ENCODE data around the gene VSTM2B. TPM values are rescaled to one million over a fixed set of nuclear protein-coding genes. Genes with fewer than 3 reads are reported as not detected.

VSTM2B gene
- total RNA-seq, 1 experiment from 2014 or later: not detected

DNA sequence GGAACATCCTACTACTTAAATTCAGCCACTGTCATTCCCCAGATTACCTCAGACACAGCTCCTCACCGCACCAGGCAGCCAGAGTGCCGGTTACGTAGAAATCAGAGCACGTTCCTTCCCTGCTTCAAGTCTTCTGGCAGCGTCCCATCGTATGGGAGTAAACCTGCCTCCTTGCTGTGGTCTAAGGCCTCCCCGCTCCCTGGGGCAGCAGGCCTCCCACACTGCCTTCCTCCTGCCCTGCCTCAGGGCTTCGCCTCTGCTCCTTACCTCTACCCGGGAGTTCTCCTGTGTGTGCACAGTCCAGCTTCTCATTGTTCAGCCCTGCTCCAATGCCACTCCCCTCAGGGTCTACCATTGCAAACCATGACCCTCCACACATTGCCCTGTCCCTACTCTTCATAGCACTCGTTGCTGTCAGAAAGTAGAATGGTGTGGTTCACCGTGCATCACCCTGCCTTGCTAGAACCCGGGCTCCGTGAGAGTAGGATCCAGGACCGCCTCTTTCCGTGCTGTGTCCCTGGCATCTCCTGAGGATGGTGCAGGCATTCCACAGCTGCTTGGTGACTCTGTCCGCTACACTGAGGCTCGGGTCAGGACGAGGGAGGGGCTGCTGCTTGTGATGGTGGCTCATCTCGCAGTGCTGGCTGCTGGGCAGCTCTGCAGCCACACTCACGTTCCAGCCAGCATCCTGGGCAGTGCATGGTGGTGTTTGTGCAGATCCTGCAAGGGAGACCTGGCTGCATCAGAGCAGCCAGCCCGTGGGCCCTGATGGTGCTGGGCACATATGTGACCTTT is 87.2 kb downstream of the VSTM2B start:
- H3K36me3 ChIP-seq (ENCODE audit: insufficient read depth, low read length, poor library complexity, severe bottlenecking): peaks cover 10% of the 10 kb centered on the region
- ChIA-PET CTCF (no interaction called here), POLR2A (ENCODE audit: low non-redundant PET) (no interaction called here)
- no peak overlapping the region for H3K4me3 ChIP-seq (ENCODE audit: low read depth, low read length, poor library complexity, severe bottlenecking)
- TF ChIP-seq, protein P1, sequence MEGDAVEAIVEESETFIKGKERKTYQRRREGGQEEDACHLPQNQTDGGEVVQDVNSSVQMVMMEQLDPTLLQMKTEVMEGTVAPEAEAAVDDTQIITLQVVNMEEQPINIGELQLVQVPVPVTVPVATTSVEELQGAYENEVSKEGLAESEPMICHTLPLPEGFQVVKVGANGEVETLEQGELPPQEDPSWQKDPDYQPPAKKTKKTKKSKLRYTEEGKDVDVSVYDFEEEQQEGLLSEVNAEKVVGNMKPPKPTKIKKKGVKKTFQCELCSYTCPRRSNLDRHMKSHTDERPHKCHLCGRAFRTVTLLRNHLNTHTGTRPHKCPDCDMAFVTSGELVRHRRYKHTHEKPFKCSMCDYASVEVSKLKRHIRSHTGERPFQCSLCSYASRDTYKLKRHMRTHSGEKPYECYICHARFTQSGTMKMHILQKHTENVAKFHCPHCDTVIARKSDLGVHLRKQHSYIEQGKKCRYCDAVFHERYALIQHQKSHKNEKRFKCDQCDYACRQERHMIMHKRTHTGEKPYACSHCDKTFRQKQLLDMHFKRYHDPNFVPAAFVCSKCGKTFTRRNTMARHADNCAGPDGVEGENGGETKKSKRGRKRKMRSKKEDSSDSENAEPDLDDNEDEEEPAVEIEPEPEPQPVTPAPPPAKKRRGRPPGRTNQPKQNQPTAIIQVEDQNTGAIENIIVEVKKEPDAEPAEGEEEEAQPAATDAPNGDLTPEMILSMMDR (conservative IDR thresholded peaks at IDR 0.05; ENCODE audit: low read depth, low read length): no peak
- no peak for TF ChIP-seq EZH2 (IDR thresholded peaks at IDR 0.05; ENCODE audit: borderline replicate concordance, low read depth, low read length, poor library complexity, severe bottlenecking)
- BruUV-seq (replicated peaks): no TSS peak
- no peak overlapping the region for H3K27ac ChIP-seq (ENCODE audit: low read depth, low read length, poor library complexity, severe bottlenecking)
- DNase-seq (ENCODE audit: low spot score): no peak
- no peaks in the 10 kb centered on the region for H3K4me1 ChIP-seq (ENCODE audit: insufficient read depth, low read length, poor library complexity, severe bottlenecking)
- H3K27me3 ChIP-seq (replicated peaks; ENCODE audit: insufficient read depth, low read depth, low read length, poor library complexity): no peaks in the 10 kb centered on the region
- no peaks in the 10 kb centered on the region for H3K9me3 ChIP-seq (ENCODE audit: low read depth, low read length, poor library complexity, severe bottlenecking)
- intact Hi-C loops (cut with micrococcal nuclease; ENCODE audit: unreplicated experiment): no loop called here

DNA sequence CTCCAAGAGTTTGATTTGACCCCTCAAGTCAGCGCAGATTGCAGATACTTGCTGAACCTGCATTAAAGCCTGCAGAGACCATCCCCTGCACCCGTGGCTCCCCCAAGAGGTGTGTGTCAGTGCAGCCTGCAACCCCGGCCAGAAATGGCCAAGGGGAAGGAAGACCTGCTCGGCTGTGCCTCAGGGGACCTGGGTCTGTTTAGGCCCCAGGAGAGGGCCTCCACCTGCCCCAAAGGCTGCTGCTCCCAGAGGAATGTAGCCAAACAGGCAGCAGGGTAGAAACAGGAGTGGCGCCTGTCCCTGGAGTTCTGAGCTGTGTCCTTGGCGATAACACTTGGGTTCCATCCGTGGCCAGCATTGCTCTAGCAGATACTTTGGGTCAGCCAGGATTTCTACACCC is 88.3 kb downstream of the VSTM2B start:
- CTCF ChIA-PET: no interaction called here
- peaks cover 10% of the 10 kb centered on the region for H3K36me3 ChIP-seq (ENCODE audit: insufficient read depth, low read length, poor library complexity, severe bottlenecking)
- H3K27ac ChIP-seq (ENCODE audit: low read depth, low read length, poor library complexity, severe bottlenecking): no peak overlapping the region
- POLR2A ChIA-PET (ENCODE audit: low non-redundant PET): no interaction called here
- H3K4me3 ChIP-seq (ENCODE audit: low read depth, low read length, poor library complexity, severe bottlenecking): no peak overlapping the region
- peaks cover 2% of the 10 kb centered on the region for H3K27me3 ChIP-seq (replicated peaks; ENCODE audit: insufficient read depth, low read depth, low read length, poor library complexity)
- H3K9me3 ChIP-seq (ENCODE audit: low read depth, low read length, poor library complexity, severe bottlenecking): no peaks in the 10 kb centered on the region
- no TSS peak for BruUV-seq (replicated peaks)
- intact Hi-C loops (cut with micrococcal nuclease; ENCODE audit: unreplicated experiment): no loop called here
- TF ChIP-seq, protein P1 (conservative IDR thresholded peaks at IDR 0.05; ENCODE audit: low read depth, low read length): no peak
- no peak for TF ChIP-seq EZH2 (IDR thresholded peaks at IDR 0.05; ENCODE audit: borderline replicate concordance, low read depth, low read length, poor library complexity, severe bottlenecking)
- no peaks in the 10 kb centered on the region for H3K4me1 ChIP-seq (ENCODE audit: insufficient read depth, low read length, poor library complexity, severe bottlenecking)
- DNase-seq (ENCODE audit: low spot score): no peak

Other genes starting within 250 kb of the VSTM2B start
- 70.1 and 70.6 TPM in 2 replicates for gene POP4, start 80.3 kb downstream of the VSTM2B start, total RNA-seq (2021)
- gene PLEKHF1, start 139.5 kb downstream of the VSTM2B start, total RNA-seq (2021): not detected in 2 replicates
- 26.8 and 28.6 TPM in 2 replicates for gene C19orf12, start 189.3 kb downstream of the VSTM2B start, total RNA-seq (2021)